PFSK-1 (cell line): Measurements from ENCODE around the gene TNFRSF1A.

Experiments used
- FOXP2 ChIP-seq: optimal IDR thresholded peaks from 2 replicates; pipeline ENCODE3; 2011; ENCODE audit warnings: borderline replicate concordance, control low read depth, inconsistent platforms; ENCODE audit not compliant: insufficient read depth; ENCODE audit errors: extremely low read length, extremely low read depth
- POLR2AphosphoS5 ChIP-seq: IDR thresholded peaks from 2 replicates; pipeline ENCODE4 v1.6.1; 2012; ENCODE audit warnings: low read depth, mild to moderate bottlenecking, control low read depth, low read length, moderate library complexity
- REST ChIP-seq, 2 experiments: IDR thresholded peaks; 2 replicates each; pipeline versions ENCODE4 v1.6.1 to v1.8.0; 2011 to 2012; ENCODE audit warnings: low read depth in 2 of 2, low read length in 2 of 2, control low read depth in 1 of 2, inconsistent platforms in 1 of 2, mild to moderate bottlenecking in 1 of 2, moderate library complexity in 1 of 2; ENCODE audit not compliant: insufficient read depth in 1 of 2
- SIN3A ChIP-seq: IDR thresholded peaks from 2 replicates; pipeline ENCODE4 v1.6.1; 2012; ENCODE audit warnings: mild to moderate bottlenecking, low read length, moderate library complexity, borderline replicate concordance; ENCODE audit not compliant: insufficient read depth
- TAF1 ChIP-seq: IDR thresholded peaks from 2 replicates; pipeline ENCODE4 v1.6.1; 2012; ENCODE audit warnings: low read length, control low read depth, borderline replicate concordance; ENCODE audit not compliant: insufficient read depth

TNFRSF1A gene

GRCh38 chr12:6336889-6337853 is 4.7 kb downstream of the TNFRSF1A start:
- 0 out of 4 replicates have a peak, but pooled peaks of 1 of the 2 experiments have one; percentile 39 for TF ChIP-seq REST (IDR thresholded peaks at IDR 0.05; ENCODE audit: insufficient read depth in 1 of 2, low read depth in 2 of 2, low read length in 2 of 2)
- TF ChIP-seq SIN3A = no peak
- TF ChIP-seq TAF1 = no peak
- TF ChIP-seq POLR2AphosphoS5 = no peak
- TF ChIP-seq FOXP2 = no peak

- TF ChIP-seq SIN3A (peak; percentile 69; the same call in 1 of the 2 replicates), POLR2AphosphoS5 (peak; percentile 66), FOXP2 (no peak), TAF1 (0 out of 2 replicates have a peak, but pooled peaks have one; percentile 61), REST (IDR thresholded peaks at IDR 0.05; ENCODE audit: insufficient read depth in 1 of 2, low read depth in 2 of 2, low read length in 2 of 2) (peak in 1 of 2 experiments; percentile 66; a peak in 1 of 4 replicates)
Measured at GRCh38 chr12:6336079-6336888, 5.6 kb downstream of the TNFRSF1A start.

- TF ChIP-seq TAF1 (no peak), SIN3A (no peak), POLR2AphosphoS5 (peak; percentile 35; the same call in 1 of the 2 replicates)
Measured at GRCh38 chr12:6335451-6336078, 6.3 kb downstream of the TNFRSF1A start.

- TF ChIP-seq SIN3A = no peak
- no peak for TF ChIP-seq TAF1
- no peak for TF ChIP-seq POLR2AphosphoS5
- no peak for TF ChIP-seq FOXP2
- no peak for TF ChIP-seq REST (IDR thresholded peaks at IDR 0.05; ENCODE audit: insufficient read depth in 1 of 2, low read depth in 2 of 2, low read length in 2 of 2)
Measured at GRCh38 chr12:6334940-6335450, 6.9 kb downstream of the TNFRSF1A start.

GRCh38 chr12:6334359-6334758 is 7.5 kb downstream of the TNFRSF1A start:
- TF ChIP-seq TAF1 = no peak
- no peak for TF ChIP-seq SIN3A
- TF ChIP-seq REST (IDR thresholded peaks at IDR 0.05; ENCODE audit: insufficient read depth in 1 of 2, low read depth in 2 of 2, low read length in 2 of 2) = no peak
- no peak for TF ChIP-seq FOXP2
- no peak for TF ChIP-seq POLR2AphosphoS5
